Anterior cingulate cortex (tissue), 58 donors: ENCODE results near the gene HTRA3.
A peak's percentile ranks its signal among the peaks of the same experiment; 100 is the strongest.

Source experiments
- DNase-seq, 58 donors: peaks; one replicate each; lab custom pipeline; 2025; lab: John Stamatoyannopoulos, UW

HTRA3 gene

GRCh38 chr4:8265171-8265929, 4.2 kb upstream of the HTRA3 start:
- no peak for DNase-seq

GRCh38 chr4:8266088-8266487, 3.5 kb upstream of the HTRA3 start:
- DNase-seq: no peak

- no peak for DNase-seq
Measured at GRCh38 chr4:8266508-8266907, 3.0 kb upstream of the HTRA3 start.

GRCh38 chr4:8267077-8267476, 2.5 kb upstream of the HTRA3 start:
- DNase-seq: no peak

- no peak for DNase-seq
Measured at GRCh38 chr4:8268211-8268610, 1.3 kb upstream of the HTRA3 start.

GRCh38 chr4:8268901-8269534, 536 bp upstream of the HTRA3 start:
- no peak for DNase-seq

GRCh38 chr4:8270418-8270771, 841 bp downstream of the HTRA3 start:
- no peak for DNase-seq

GRCh38 chr4:8270912-8271815, 1.6 kb downstream of the HTRA3 start:
- no peak for DNase-seq

- no peak for DNase-seq
Measured at GRCh38 chr4:8271821-8272220, 2.3 kb downstream of the HTRA3 start.

- no peak for DNase-seq
Measured at GRCh38 chr4:8272472-8273428, 3.2 kb downstream of the HTRA3 start.

GRCh38 chr4:8273450-8273849, 3.9 kb downstream of the HTRA3 start:
- DNase-seq: no peak

- DNase-seq: no peak
Measured at GRCh38 chr4:8274066-8274652, 4.6 kb downstream of the HTRA3 start.

- peak in 53 of 58 donors; percentile 9 to 79 (median 50) for DNase-seq
Measured at GRCh38 chr4:8274765-8275547, 5.4 kb downstream of the HTRA3 start.

GRCh38 chr4:8275548-8275910, 6.0 kb downstream of the HTRA3 start:
- DNase-seq: no peak

GRCh38 chr4:8276358-8277240, 7.0 kb downstream of the HTRA3 start:
- peak in 1 of 58 donors; percentile 26 for DNase-seq

- DNase-seq: no peak
Measured at GRCh38 chr4:8277356-8278008, 7.9 kb downstream of the HTRA3 start.

- no peak for DNase-seq
Measured at GRCh38 chr4:8278009-8278395, 8.4 kb downstream of the HTRA3 start.
